Epithelial cell of esophagus (primary cell): ENCODE measurements around the gene ZNF385D.

ENCODE experiments used
- DNase-seq: peaks from one replicate; pipeline ENCODE4 v3.0.0; 2010; ENCODE audit warnings: low read depth
- H3K4me3 ChIP-seq: 2 replicates; pipeline ENCODE4 v1.5.1; 2011; ENCODE audit warnings: mild to moderate bottlenecking, low read length, control low read depth
- CTCF ChIP-seq: IDR thresholded peaks from 2 replicates; pipeline ENCODE4 v1.5.1; 2011; ENCODE audit warnings: low read depth, mild to moderate bottlenecking, low read length, control low read depth, inconsistent platforms; ENCODE audit not compliant: insufficient read depth; ENCODE audit errors: missing control alignments

The ZNF385D gene

GRCh38 chr3:21750831-21751391, at the start of gene ZNF385D:
ZNF385D (minus strand) TSS chr3:21751210; CDS start chr3:21750916, 294 bp downstream.
- TF ChIP-seq CTCF = no peak
- H3K4me3 ChIP-seq = peak within 1 kb of the TSS; percentile 23

GRCh38 chr3:21798356-21799088, 47.5 kb upstream of the ZNF385D start:
- no peak for DNase-seq
- TF ChIP-seq CTCF = no peak
- H3K4me3 ChIP-seq = no peak overlapping the region

More at GRCh38 chr3:21750831-21751391, at the start of gene ZNF385D:
- DNase-seq = peak; percentile 33

- DNase-seq = peak; percentile 32
- no peak for TF ChIP-seq CTCF
- no peak overlapping the region for H3K4me3 ChIP-seq
Observed at GRCh38 chr3:21795921-21796320, 44.9 kb upstream of the ZNF385D start.

GRCh38 chr3:21795152-21795837, 44.3 kb upstream of the ZNF385D start:
- no peak for DNase-seq

GRCh38 chr3:21794291-21794690, 43.3 kb upstream of the ZNF385D start:
- no peak for DNase-seq
- TF ChIP-seq CTCF = no peak

More at GRCh38 chr3:21795152-21795837, 44.3 kb upstream of the ZNF385D start:
- no peak overlapping the region for H3K4me3 ChIP-seq
- TF ChIP-seq CTCF = no peak

GRCh38 chr3:21792176-21792575, 41.2 kb upstream of the ZNF385D start:
- TF ChIP-seq CTCF = no peak
- no peak for DNase-seq
- H3K4me3 ChIP-seq = no peak overlapping the region

More at GRCh38 chr3:21794291-21794690, 43.3 kb upstream of the ZNF385D start:
- no peak overlapping the region for H3K4me3 ChIP-seq
